A549 treated with CpdA at 1 μM for 4 hours (cell line): ENCODE measurements around the gene SEC14L1. TPM values are rescaled to one million over a fixed set of nuclear protein-coding genes. Genes with fewer than 3 reads are reported as not detected.

Source experiments
- total RNA-seq: library from RNA; stranded (reverse); fragments of 200-300 nt; extraction: Qiagen RNA extraction; gene quantifications from 5 replicates; pipeline ENCODE4 v1.2.3, GENCODE V29; 2022; ENCODE audit warnings: low read depth

The SEC14L1 gene
- 37.4 to 49.6 TPM (median 42.5 TPM) in 5 replicates for total RNA-seq

DNA sequence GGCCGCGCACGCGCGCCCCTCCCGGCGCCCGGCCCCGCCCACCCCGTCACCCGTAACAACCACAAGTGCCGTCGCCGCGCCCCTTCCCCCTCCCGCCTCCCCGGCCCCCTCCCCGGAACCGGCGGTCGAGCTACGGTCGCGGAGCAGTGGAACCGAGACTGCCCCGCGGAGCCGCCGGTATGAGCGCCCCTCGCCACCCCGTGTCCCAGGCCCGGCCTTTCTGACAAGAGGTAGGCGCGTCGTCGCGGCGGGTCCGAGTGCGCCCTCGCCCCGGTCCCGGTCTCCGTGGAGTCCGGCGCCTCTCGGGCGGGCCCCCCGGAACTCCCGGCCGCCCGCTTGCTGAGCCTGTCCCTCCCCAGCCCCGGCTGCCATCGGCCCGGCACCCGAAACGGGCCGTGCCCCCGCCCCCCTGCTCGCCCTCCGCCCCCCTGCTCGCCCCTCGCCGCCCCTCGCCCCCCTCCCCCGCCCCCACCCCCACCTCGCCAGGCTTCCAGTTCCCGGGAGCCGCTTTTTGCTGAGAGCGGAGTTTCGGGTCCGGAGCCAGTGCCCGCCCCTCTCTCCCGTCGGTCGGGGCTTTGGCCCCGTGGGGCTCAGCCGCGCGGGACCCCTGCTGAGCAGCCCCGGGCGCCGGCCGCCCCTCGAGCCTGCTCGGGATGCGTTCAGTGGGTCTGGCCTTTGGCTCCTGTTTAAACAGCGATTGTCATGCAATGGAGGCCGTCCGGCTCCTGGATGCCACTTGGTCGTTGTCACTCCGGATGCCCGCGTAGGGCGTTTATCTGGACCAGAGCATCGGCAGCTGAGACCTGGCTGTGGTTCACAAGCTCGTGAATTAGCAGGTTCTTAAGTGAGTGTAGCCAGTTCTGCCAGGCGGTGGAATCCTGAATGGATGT is at the start of gene SEC14L1:
TSS of gene SEC14L1 (plus strand) at position 92 of the 890 bp plus-strand sequence. CDS start 2,628 bp downstream, outside the sequence.

